Brain microvascular endothelial cell (primary cell): Measurements from ENCODE around the gene TLE7.
A peak's percentile ranks its signal among the peaks of the same experiment; 100 is the strongest.

Experiments used
- DNase-seq: peaks from one replicate; pipeline ENCODE4 v3.0.0-alpha.2; 2020
- H3K27ac ChIP-seq: fragments of 250-450 bp; sonication (Bioruptor Pico); 2 replicates; pipeline ENCODE4 v1.5.1; 2020; ENCODE audit warnings: mild to moderate bottlenecking, moderate library complexity
- H3K27me3 ChIP-seq: fragments of 250-450 bp; sonication (Bioruptor Pico); replicated peaks from 2 replicates; pipeline ENCODE4 v1.5.1; 2020; ENCODE audit warnings: mild to moderate bottlenecking
- H3K36me3 ChIP-seq: fragments of 250-450 bp; sonication (Bioruptor Pico); replicated peaks from 2 replicates; pipeline ENCODE4 v1.5.1; 2020; ENCODE audit warnings: mild to moderate bottlenecking
- H3K4me3 ChIP-seq: 2 replicates; pipeline ENCODE4 v1.5.1; 2011; ENCODE audit warnings: low read depth, mild to moderate bottlenecking, control low read depth, low read length, moderate library complexity
- CTCF ChIP-seq: IDR thresholded peaks from 2 replicates; pipeline ENCODE4 v1.5.1; 2011; ENCODE audit warnings: low read depth, mild to moderate bottlenecking, moderate library complexity, low read length, control low read depth, inconsistent platforms; ENCODE audit errors: missing control alignments
- in situ Hi-C: cut with HindIII; loops from 2 replicates; pipeline ENCODE4 v1.10.0; 2017; ENCODE audit warnings: low sequenced_read_pairs, low pct_ligation_motif_present

Gene TLE7

GRCh38 chr16:71428385-71428784 lies 13.5 kb downstream of the TLE7 start:
- no peak for TF ChIP-seq CTCF

GRCh38 chr16:71426880-71427615 lies 14.8 kb downstream of the TLE7 start:
- H3K27ac ChIP-seq = no peak overlapping the region
- no peaks in the 10 kb centered on the region for H3K27me3 ChIP-seq
- H3K36me3 ChIP-seq = no peaks in the 10 kb centered on the region
- no peak overlapping the region for H3K4me3 ChIP-seq
- no peak for TF ChIP-seq CTCF
- in situ Hi-C loops = no loop called here
- DNase-seq = no peak

More at GRCh38 chr16:71428385-71428784, 13.5 kb downstream of the TLE7 start:
- in situ Hi-C loops = no loop called here
- DNase-seq = no peak
- no peak overlapping the region for H3K4me3 ChIP-seq
- no peaks in the 10 kb centered on the region for H3K36me3 ChIP-seq
- no peak overlapping the region for H3K27ac ChIP-seq
- H3K27me3 ChIP-seq = no peaks in the 10 kb centered on the region

- H3K27me3 ChIP-seq = no peaks in the 10 kb centered on the region
- H3K27ac ChIP-seq = no peak overlapping the region
- H3K4me3 ChIP-seq = peak overlapping the region; percentile 61
- no peaks in the 10 kb centered on the region for H3K36me3 ChIP-seq
- TF ChIP-seq CTCF = no peak
- peak; percentile 94 for DNase-seq
- in situ Hi-C loops = no loop called here
These were observed 15.6 kb downstream of the TLE7 start for GRCh38 chr16:71426069-71426879.

GRCh38 chr16:71425746-71426068 lies 16.1 kb downstream of the TLE7 start:
- no peaks in the 10 kb centered on the region for H3K27me3 ChIP-seq
- H3K4me3 ChIP-seq = peak overlapping the region; percentile 61
- TF ChIP-seq CTCF = no peak
- DNase-seq = no peak
- H3K27ac ChIP-seq = no peak overlapping the region
- no peaks in the 10 kb centered on the region for H3K36me3 ChIP-seq
- in situ Hi-C loops = no loop called here

- DNase-seq = no peak
- Histone ChIP-seq H3K27me3 (no peaks in the 10 kb centered on the region), H3K27ac (no peak overlapping the region), H3K4me3 (no peak overlapping the region), H3K36me3 (no peaks in the 10 kb centered on the region)
- no peak for TF ChIP-seq CTCF
- in situ Hi-C loops = no loop called here
These were observed 17.2 kb downstream of the TLE7 start for GRCh38 chr16:71424626-71425025.
